DMS 273 (cell line): ENCODE measurements around the gene PLA2G4D.

Source experiments
- DNase-seq: peaks from one replicate; lab custom pipeline; 2025; ENCODE audit not compliant: unreplicated experiment; lab: John Stamatoyannopoulos, UW

The PLA2G4D gene

DNA sequence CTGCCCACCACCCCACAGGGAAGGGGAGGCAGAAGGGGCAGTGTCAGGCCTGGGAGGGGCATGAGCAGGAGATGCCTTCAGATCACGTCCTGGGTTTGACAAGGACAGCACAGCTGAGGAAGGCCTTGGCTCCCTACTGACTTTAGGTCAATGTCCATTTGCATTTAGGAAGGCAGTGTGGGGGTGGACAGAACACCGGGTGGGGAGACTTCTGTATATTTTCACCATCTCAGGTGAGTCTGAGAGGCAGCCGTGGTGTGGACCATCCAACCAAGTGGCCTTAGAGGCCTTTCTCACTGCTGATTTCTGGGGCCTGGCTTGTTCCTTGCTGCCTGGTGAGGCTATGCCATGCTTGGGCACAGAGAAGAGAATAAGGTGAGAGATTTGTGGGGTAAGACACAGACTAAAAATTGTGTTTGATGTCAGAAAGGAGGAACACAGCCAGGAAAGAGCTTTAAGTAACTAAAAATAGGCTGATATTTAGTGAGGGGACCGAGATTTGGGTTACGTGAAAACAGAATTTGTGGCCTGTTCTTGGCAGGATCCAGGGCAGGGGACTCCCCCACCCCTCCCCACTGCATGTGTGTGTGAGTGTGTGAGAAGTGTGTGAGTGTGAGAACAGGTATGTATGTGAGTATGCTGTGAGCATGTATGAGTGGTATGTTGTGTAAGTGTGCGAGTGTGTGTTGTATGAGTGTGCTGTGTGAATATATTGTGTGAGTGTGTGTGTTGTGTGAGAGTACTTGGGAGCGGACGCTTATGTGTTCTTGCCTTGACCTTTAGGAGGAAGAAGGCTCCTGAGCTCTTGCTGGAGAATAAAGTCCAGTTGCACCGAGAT is 61.8 kb downstream of the PLA2G4D start:
- DNase-seq: no peak

DNA sequence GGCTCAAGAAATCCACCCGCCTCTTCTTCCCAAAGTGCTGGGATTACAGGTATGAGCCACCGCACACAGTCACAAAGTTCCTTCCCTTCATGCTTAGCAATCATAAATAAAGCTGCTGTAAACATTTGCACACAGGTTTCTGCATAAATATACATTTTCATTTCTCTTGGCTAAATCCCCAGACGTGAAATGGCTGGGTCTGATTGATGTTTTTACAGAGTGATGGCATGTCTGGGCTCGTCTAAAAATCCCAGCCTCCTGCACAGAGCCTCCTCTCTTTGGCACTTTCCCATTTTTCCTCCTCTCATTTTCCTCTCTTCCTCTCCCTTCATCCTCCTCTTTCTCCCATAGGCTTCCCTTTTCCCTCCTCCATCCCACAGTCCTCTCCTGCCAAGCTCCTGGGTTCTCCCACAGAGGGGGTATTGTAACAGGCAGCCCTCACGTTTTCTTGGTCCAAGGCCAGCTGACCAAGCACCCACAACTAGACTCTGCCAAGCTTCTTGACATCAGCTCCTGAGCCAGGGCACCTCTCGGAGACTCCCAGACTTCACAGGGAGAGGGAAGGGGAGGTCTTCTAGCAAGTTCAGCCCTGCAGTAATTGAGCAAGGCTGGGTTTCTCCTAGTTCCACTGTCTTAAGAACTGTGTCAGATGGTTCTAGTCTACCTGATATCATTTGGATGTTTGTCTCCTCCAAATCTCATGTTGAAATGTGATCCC is 63.0 kb downstream of the PLA2G4D start:
- DNase-seq: peak; percentile 44

DNA sequence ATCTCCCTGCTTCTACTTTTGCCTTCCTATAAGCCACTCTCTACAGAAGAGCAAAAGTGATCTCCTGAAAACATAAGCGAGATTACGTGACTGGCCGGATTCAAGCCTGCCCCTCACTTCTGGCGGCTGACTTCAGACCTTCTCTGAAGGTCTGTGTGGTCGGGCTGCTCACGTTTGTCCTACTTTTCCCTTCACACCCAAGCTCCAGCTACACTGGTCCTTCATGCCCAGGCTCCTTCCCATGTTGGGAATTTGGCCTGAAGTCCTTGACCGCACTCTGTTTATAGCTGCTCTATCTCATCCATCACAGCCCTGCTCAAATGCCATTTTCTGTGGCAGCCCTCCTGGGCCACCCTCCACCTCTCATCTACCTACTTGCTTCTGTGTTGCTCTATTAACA is 66.8 kb downstream of the PLA2G4D start:
- no peak for DNase-seq

DNA sequence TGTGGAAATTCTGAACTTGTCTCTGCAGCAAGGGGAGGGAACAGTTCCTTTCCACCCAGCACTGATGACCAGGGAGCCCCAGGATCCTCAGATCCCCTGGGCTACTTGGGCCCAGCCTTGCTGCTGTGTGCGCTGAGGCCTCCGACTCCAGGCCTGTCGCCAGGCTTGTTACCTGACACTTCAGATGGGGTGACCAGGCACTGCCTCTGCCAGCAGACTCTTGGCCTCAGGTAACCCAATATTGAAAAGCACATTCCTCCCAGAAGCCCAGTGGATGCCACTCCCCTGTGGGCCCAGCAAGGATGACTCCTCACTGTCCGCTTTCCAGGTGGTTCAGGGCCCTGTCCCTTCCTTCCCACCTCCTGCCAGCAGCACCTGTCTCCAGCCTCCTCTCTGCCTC is 70.1 kb downstream of the PLA2G4D start:
- no peak for DNase-seq

DNA sequence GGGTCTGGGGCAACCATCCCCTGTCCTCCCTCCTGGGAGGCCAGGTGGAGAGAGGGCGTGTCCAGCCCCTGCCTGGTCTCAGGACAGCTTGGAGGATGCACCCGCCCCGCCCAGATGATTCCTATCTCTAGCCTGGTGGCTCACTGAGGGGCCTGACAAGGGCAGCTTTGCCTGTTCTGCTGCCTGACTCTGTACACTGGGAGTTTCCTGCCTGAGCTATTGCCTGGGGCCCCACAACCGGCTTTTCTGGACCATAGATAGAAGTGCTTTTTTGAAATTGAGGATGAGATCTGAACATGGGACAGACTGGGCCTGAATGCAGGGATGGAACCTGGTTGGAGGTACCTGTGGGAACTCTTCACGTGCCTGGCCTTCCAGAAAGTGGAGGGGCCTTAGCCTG is 72.8 kb downstream of the PLA2G4D start:
- DNase-seq: no peak

DNA sequence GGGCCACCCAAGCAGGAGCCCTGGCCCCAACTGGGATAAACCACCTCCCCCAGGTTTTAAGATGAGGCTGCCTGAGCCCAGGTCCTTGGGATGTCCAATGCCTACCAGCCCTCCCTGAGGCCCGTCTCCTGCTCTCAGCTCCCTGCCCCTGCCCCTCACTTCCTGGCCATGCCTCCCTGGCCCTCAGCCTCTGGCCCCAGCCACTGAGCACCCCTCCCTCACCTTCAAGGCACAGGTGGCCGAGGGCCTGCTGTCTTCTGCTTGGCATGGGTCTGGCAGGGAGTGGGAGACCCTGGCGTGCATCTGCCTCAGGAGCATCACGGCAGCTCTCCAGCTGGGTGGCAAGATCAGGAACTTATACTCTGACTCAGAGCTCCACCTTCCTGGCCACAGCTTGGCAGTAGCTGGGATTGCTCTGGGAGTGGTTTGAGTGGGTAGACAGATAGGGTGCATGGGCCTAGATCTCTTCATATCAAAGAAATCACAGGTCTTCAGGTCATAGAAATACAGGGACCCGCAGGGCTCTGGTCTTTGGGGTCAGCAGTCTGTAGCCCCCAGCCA is 73.6 kb downstream of the PLA2G4D start, which contains the start of gene PLA2G4E:
TSS of gene PLA2G4E (minus strand) at position 330 of the 561 bp plus-strand sequence. CDS start at position 318, 12 bp downstream.
- no peak for DNase-seq

DNA sequence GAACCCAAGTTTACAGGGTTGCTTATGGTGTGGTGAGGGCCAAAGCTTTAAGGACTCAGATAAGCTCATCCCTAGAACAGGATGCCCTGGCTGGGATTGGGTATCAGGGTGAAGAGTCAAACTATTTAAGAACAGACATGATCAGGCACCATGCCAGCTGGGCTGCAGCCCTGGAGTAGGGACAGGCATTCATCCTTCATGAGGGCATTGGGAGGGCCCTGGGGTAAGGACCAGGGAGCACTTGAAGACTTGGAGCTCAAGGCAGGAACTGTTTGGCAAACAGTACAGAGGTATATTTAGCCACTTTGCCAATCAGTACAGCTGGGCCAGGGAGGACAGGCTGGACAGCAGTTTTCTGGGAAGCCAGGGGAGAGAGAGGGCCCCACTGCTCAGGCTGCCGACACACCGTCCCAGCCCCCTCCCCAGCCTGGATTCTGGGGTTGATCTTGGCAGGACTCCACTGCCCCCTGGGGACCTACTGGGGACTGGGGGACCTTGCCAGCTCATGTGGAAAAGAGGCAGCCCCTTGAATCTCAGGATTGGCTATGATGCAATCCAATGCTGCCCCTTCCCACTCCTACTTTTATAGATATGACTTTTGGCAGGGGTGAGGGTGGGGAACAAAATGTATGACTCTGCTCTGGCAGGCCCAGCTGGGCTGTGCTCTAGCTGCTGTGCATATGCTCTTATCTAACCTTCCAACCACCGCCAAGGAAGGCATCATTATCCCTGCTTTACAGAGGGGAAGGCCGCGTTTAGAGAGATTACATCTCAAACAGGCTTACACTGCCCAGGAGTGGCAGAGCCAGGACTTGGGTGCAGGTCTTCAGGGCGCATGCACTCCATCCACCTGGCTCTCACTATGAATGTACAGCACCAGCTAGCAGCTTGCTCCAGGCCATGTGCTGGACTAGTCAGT is 75.8 kb downstream of the PLA2G4D start:
- DNase-seq: peak; percentile 9
